Stomach (tissue), 4 donors: Measurements from ENCODE around the gene PLCL2.

ENCODE experiments used
- EP300 ChIP-seq: sonication (generic); formaldehyde crosslinking; IDR thresholded peaks from one replicate; pipeline ENCODE4 v1.6.1; 2017; ENCODE audit warnings: antibody characterized with exemption
- POLR2A ChIP-seq, 4 donors: fragments of 450-650 bp; IDR thresholded peaks; one replicate each; pipeline ENCODE4 v1.6.1; 2016; ENCODE audit warnings: antibody characterized with exemption in 4 of 4, control low read depth in 2 of 4, mild to moderate bottlenecking in 1 of 4, moderate library complexity in 1 of 4
- TF ChIP-seq, protein P1 (sequence below), 7 experiments: fragments of 450-650 bp in 4 of 7; fragments of 200-600 bp in 3 of 7; sonication (generic) in 3 of 7; IDR thresholded peaks; one replicate each; pipeline ENCODE4 v1.5.1; 2016 to 2019; ENCODE audit warnings: antibody characterized with exemption in 7 of 7, control low read depth in 2 of 7, mild to moderate bottlenecking in 1 of 7

DNA sequence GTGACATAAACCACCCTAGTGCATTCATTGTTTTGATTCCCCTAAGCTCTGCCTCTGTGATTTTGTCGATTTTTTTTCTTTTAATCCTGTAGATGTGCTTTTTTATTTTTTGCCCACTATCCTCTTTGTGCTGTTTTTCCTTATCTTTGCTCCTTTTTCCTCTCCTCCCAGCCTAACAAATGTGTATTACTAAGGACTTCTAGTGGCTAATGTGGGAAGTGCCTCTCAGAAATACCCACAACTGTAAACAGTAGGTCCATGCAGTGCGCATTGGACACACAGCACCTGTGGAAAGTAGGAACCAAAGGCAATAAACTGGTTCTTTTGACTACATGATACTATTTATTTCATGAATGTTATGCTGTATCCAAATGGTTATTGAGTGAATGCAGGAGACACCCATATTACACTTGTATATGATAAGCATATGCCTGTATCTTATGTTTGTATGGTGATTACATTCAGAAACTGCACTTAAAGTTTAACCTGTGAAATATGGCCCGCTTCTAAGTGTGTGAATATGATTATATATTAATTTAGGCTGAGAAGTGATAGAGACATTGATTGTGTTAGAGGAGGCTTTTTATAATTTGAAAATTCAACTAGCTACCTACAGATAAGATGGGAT, 147.8 kb downstream of the PLCL2 start:
- TF ChIP-seq, protein P1, sequence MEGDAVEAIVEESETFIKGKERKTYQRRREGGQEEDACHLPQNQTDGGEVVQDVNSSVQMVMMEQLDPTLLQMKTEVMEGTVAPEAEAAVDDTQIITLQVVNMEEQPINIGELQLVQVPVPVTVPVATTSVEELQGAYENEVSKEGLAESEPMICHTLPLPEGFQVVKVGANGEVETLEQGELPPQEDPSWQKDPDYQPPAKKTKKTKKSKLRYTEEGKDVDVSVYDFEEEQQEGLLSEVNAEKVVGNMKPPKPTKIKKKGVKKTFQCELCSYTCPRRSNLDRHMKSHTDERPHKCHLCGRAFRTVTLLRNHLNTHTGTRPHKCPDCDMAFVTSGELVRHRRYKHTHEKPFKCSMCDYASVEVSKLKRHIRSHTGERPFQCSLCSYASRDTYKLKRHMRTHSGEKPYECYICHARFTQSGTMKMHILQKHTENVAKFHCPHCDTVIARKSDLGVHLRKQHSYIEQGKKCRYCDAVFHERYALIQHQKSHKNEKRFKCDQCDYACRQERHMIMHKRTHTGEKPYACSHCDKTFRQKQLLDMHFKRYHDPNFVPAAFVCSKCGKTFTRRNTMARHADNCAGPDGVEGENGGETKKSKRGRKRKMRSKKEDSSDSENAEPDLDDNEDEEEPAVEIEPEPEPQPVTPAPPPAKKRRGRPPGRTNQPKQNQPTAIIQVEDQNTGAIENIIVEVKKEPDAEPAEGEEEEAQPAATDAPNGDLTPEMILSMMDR (IDR thresholded peaks at IDR 0.05) = peak in 5 of 7 experiments; percentile 55 to 83 (median 69)
- no peak for TF ChIP-seq EP300
- no peak for TF ChIP-seq POLR2A (IDR thresholded peaks at IDR 0.05)
